ENCODE results near the gene LMBR1.

GRCh38 chr7:156941393-156942182 lies 48.6 kb upstream of the LMBR1 start:
- TF ChIP-seq BHLHE40 (IDR thresholded peaks at IDR 0.05; ENCODE audit: borderline replicate concordance) = no peak
- TF ChIP-seq CTBP1 (IDR thresholded peaks at IDR 0.05; ENCODE audit: borderline replicate concordance) = no peak
- no peak for TF ChIP-seq FOXA1 (IDR thresholded peaks at IDR 0.05)
